Hematopoietic multipotent progenitor cell (in vitro differentiated cells): ENCODE measurements around the gene MRPL11. TPM values are rescaled to one million over a fixed set of nuclear protein-coding genes. Genes with fewer than 3 reads are reported as not detected.
A peak's percentile ranks its signal among the peaks of the same experiment; 100 is the strongest.
"Not testable (repeated sequence)": the region's sequence is repeated elsewhere in the genome, so short reads cannot be mapped to it uniquely, and the experiment has no call there.

Experiments used
- DNase-seq, 3 donors: peaks; one replicate each; pipeline ENCODE4 v3.0.0-alpha.2; 2011 to 2015; ENCODE audit warnings: low read depth in 2 of 3, low spot score in 2 of 3
- total RNA-seq: library from RNA; depleted of rRNA; stranded (reverse); fragments of >200 nt; gene quantifications from one replicate; pipeline ENCODE4 v1.2.3, GENCODE V29; 2012

Gene MRPL11
- total RNA-seq, 1 donor, result 24.8 TPM

- DNase-seq, result peak in 2 of 3 donors; percentile 15 to 31
These were observed 6.1 kb downstream of the MRPL11 start for GRCh38 chr11:66432597-66432996.

GRCh38 chr11:66431871-66432329 lies 6.7 kb downstream of the MRPL11 start:
- not testable (repeated sequence) for DNase-seq

- DNase-seq, result not testable (repeated sequence)
These were observed 7.4 kb downstream of the MRPL11 start for GRCh38 chr11:66431287-66431686.

GRCh38 chr11:66429983-66430602 lies 8.6 kb downstream of the MRPL11 start:
- peak; percentile 54 to 82 (median 66) for DNase-seq

- DNase-seq, result no peak
These were observed 9.7 kb downstream of the MRPL11 start for GRCh38 chr11:66428933-66429332.

GRCh38 chr11:66426314-66426713 lies 12.3 kb downstream of the MRPL11 start:
- DNase-seq, result no peak

GRCh38 chr11:66421492-66422205 lies 17.0 kb downstream of the MRPL11 start:
- peak; percentile 85 to 90 (median 88) for DNase-seq

GRCh38 chr11:66420671-66421476 lies 17.8 kb downstream of the MRPL11 start, which contains the start of gene NPAS4:
Gene NPAS4, plus strand, starts transcription at chr11:66421035. Its CDS starts 145 bp downstream, at chr11:66421180.
- DNase-seq, result no peak

- no peak for DNase-seq
These were observed 18.8 kb downstream of the MRPL11 start for GRCh38 chr11:66419825-66420224.

GRCh38 chr11:66418986-66419308 lies 19.7 kb downstream of the MRPL11 start:
- DNase-seq, result no peak

GRCh38 chr11:66418168-66418985 lies 20.3 kb downstream of the MRPL11 start:
- peak in 2 of 3 donors; percentile 76 to 78 for DNase-seq

- DNase-seq, result no peak
These were observed 21.6 kb downstream of the MRPL11 start for GRCh38 chr11:66417000-66417399.

- no peak for DNase-seq
These were observed 23.2 kb downstream of the MRPL11 start for GRCh38 chr11:66415423-66415822.

- no peak for DNase-seq
These were observed 24.3 kb downstream of the MRPL11 start for GRCh38 chr11:66414120-66414934.

- no peak for DNase-seq
These were observed 25.5 kb downstream of the MRPL11 start for GRCh38 chr11:66413167-66413566.

GRCh38 chr11:66412110-66412509 lies 26.5 kb downstream of the MRPL11 start:
- DNase-seq, result no peak

GRCh38 chr11:66411323-66411722 lies 27.3 kb downstream of the MRPL11 start:
- no peak for DNase-seq

GRCh38 chr11:66410191-66410590 lies 28.5 kb downstream of the MRPL11 start:
- DNase-seq, result no peak

- no peak for DNase-seq
These were observed 29.4 kb downstream of the MRPL11 start for GRCh38 chr11:66409226-66409625.
